Measurements from ENCODE around the gene NTN4.
"Not testable (repeated sequence)": the region's sequence is repeated elsewhere in the genome, so short reads cannot be mapped to it uniquely, and the experiment has no call there.

The NTN4 gene

GRCh38 chr12:95755261-95755865 is 35.2 kb downstream of the NTN4 start:
- no peak for DNase-seq (ENCODE audit: low read depth in 2 of 2)

GRCh38 chr12:95746062-95746461 is 44.5 kb downstream of the NTN4 start:
- DNase-seq (ENCODE audit: low read depth in 2 of 2): not testable (repeated sequence)

GRCh38 chr12:95742586-95742985 is 48.0 kb downstream of the NTN4 start:
- DNase-seq (ENCODE audit: low read depth in 2 of 2): no peak

GRCh38 chr12:95741635-95742034 is 48.9 kb downstream of the NTN4 start:
- DNase-seq (ENCODE audit: low read depth in 2 of 2): no peak

GRCh38 chr12:95740751-95741150 is 49.8 kb downstream of the NTN4 start:
- no peak for DNase-seq (ENCODE audit: low read depth in 2 of 2)

GRCh38 chr12:95739561-95740313 is 50.8 kb downstream of the NTN4 start:
- DNase-seq (ENCODE audit: low read depth in 2 of 2): no peak

- DNase-seq (ENCODE audit: low read depth in 2 of 2): no peak
These were observed 52.4 kb downstream of the NTN4 start for GRCh38 chr12:95738024-95738611.

- no peak for DNase-seq (ENCODE audit: low read depth in 2 of 2)
These were observed 53.9 kb downstream of the NTN4 start for GRCh38 chr12:95736631-95737030.

- DNase-seq (ENCODE audit: low read depth in 2 of 2): not testable (repeated sequence)
These were observed 54.8 kb downstream of the NTN4 start for GRCh38 chr12:95735728-95736127.

- peak; percentile 76 to 80 for DNase-seq (ENCODE audit: low read depth in 2 of 2)
These were observed 57.3 kb downstream of the NTN4 start for GRCh38 chr12:95733141-95733825.

- no peak for DNase-seq (ENCODE audit: low read depth in 2 of 2)
These were observed 59.0 kb downstream of the NTN4 start for GRCh38 chr12:95731519-95731958.

GRCh38 chr12:95730457-95730856 is 60.1 kb downstream of the NTN4 start:
- DNase-seq (ENCODE audit: low read depth in 2 of 2): no peak

GRCh38 chr12:95726903-95727302 is 63.7 kb downstream of the NTN4 start:
- DNase-seq (ENCODE audit: low read depth in 2 of 2): no peak

- no peak for DNase-seq (ENCODE audit: low read depth in 2 of 2)
These were observed 65.8 kb downstream of the NTN4 start for GRCh38 chr12:95724767-95725166.

GRCh38 chr12:95723693-95724384 is 66.7 kb downstream of the NTN4 start:
- peak; percentile 28 to 34 for DNase-seq (ENCODE audit: low read depth in 2 of 2)

- no peak for DNase-seq (ENCODE audit: low read depth in 2 of 2)
These were observed 69.2 kb downstream of the NTN4 start for GRCh38 chr12:95721320-95721719.

GRCh38 chr12:95720146-95720545 is 70.4 kb downstream of the NTN4 start:
- DNase-seq (ENCODE audit: low read depth in 2 of 2): no peak

GRCh38 chr12:95718772-95719171 is 71.8 kb downstream of the NTN4 start:
- DNase-seq (ENCODE audit: low read depth in 2 of 2): no peak

- DNase-seq (ENCODE audit: low read depth in 2 of 2): no peak
These were observed 72.5 kb downstream of the NTN4 start for GRCh38 chr12:95718006-95718431.

GRCh38 chr12:95717316-95717928 is 73.1 kb downstream of the NTN4 start:
- DNase-seq (ENCODE audit: low read depth in 2 of 2): no peak

GRCh38 chr12:95715177-95715576 is 75.4 kb downstream of the NTN4 start:
- no peak for DNase-seq (ENCODE audit: low read depth in 2 of 2)

All from fibroblast of skin of left quadriceps (primary cell).